Spleen (tissue), 7 donors: ENCODE results near the gene RPS23.

ENCODE experiments used
- POLR2A ChIP-seq, 3 donors: fragments of 450-650 bp; IDR thresholded peaks; one replicate each; pipeline ENCODE4 v1.5.1; 2017; ENCODE audit warnings: antibody characterized with exemption in 3 of 3, mild to moderate bottlenecking in 1 of 3
- POLR2AphosphoS5 ChIP-seq, 3 donors: sonication (generic); formaldehyde crosslinking; IDR thresholded peaks; one replicate each; pipeline ENCODE4 v1.5.1; 2017; ENCODE audit warnings: antibody characterized with exemption in 3 of 3
- TF ChIP-seq, protein P1 (sequence below), 11 experiments: fragments of 200-600 bp in 7 of 11; fragments of 450-650 bp in 4 of 11; sonication (generic) in 4 of 11; IDR thresholded peaks in 8 of 11; conservative IDR thresholded peaks in 3 of 11; 1 replicate in 7 of 11; 2 replicates in 4 of 11; pipeline versions ENCODE4 v1.4.0 to v1.8.0; 2016 to 2021; ENCODE audit warnings: antibody characterized with exemption in 11 of 11, inconsistent platforms in 4 of 11, mild to moderate bottlenecking in 1 of 11
- donor health status: DM: no; HTN: no; CAD: no; lungs with moderate emphysema.
- donor health status: DM: no; HTN: no; CAD: no.
- donor health status: DM: no; HTN: no; CAD: no.

GRCh38 chr5:82257729-82258128 lies 20.4 kb downstream of the RPS23 start:
- TF ChIP-seq, protein P1, sequence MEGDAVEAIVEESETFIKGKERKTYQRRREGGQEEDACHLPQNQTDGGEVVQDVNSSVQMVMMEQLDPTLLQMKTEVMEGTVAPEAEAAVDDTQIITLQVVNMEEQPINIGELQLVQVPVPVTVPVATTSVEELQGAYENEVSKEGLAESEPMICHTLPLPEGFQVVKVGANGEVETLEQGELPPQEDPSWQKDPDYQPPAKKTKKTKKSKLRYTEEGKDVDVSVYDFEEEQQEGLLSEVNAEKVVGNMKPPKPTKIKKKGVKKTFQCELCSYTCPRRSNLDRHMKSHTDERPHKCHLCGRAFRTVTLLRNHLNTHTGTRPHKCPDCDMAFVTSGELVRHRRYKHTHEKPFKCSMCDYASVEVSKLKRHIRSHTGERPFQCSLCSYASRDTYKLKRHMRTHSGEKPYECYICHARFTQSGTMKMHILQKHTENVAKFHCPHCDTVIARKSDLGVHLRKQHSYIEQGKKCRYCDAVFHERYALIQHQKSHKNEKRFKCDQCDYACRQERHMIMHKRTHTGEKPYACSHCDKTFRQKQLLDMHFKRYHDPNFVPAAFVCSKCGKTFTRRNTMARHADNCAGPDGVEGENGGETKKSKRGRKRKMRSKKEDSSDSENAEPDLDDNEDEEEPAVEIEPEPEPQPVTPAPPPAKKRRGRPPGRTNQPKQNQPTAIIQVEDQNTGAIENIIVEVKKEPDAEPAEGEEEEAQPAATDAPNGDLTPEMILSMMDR (IDR thresholded peaks at IDR 0.05 in 8 of 11, conservative IDR thresholded peaks at IDR 0.05 in 3 of 11): no peak
- TF ChIP-seq POLR2A (IDR thresholded peaks at IDR 0.05): no peak
- TF ChIP-seq POLR2AphosphoS5 (IDR thresholded peaks at IDR 0.05): no peak
